Measurements from ENCODE around the gene SLK. TPM values are rescaled to one million over a fixed set of nuclear protein-coding genes. Genes with fewer than 3 reads are reported as not detected.
A peak's percentile ranks its signal among the peaks of the same experiment; 100 is the strongest.

SLK gene
- total and polyA plus RNA-seq, 10 of the 15 experiments (the other 5 are each of a cell fraction or from before 2014, with no cell fraction given) = 2.5 to 24.2 (median 11.1) TPM

DNA sequence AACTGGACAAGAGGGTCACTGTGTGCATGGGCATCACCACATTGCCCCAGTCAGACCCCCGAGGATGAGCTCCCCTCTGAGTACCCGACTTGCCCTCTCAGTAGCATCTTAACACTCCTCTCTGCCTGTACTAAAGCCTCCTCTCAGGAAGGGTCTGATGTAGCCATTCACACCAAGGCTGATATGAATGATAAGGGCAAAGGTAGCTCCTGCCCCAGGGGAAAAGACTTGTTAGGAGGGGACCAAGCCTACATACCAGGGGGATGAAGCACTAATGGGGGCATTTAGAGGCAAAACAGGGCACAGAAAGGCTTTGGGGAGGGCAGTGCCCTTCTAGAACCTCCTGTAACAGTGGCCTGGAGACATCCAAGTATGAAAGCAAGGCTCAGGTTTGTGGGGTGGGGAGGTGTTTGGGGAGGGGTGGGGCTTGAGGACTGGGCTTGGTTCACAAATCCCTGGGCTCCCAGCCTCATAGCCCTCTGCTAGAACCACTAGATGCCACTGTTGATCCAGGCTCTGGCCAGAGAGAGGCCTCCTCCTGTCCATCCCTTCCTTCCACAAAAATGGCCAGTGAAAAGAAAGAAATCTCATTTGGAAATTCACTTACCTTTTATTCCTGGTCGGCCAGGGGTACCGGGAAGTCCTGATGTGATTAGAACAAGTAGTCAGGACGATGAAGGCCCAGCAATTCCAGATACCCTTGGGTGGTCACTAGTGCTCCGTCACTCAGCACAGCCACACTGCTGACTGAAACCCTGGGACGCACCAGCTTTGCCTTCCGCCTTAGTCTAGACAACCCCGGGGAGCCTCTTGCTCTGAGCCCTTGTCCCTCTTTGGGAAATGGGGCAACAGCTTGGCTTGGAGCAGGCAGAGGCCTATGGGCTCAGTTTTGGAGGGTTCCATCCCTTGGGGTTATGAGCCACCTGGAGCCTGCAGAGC is 78.5 kb downstream of the SLK start:
- intact Hi-C loops (cut with micrococcal nuclease; ENCODE audit: unreplicated experiment) = loop anchor here (1.0 kb wide), 1 partner anchor 164 kb away; no protein-coding TSS in a partner anchor
- Histone ChIP-seq H3K27me3 (replicated peaks in 1 of 2; ENCODE audit: control insufficient read depth in 2 of 2, insufficient read depth in 2 of 2, low read length in 1 of 2) (peaks cover 0 to 3% of the 10 kb centered on the region in 2 experiments; a peak in 3 of 4 replicates), H3K79me2 (ENCODE audit: control insufficient read depth, insufficient read depth, low read length) (no peaks in the 10 kb centered on the region), H3K9ac (ENCODE audit: control insufficient read depth, insufficient read depth, low read length) (no peak overlapping the region), H3K4me2 (ENCODE audit: control insufficient read depth, insufficient read depth) (no peak overlapping the region), H4K20me1 (ENCODE audit: control insufficient read depth, insufficient read depth) (no peaks in the 10 kb centered on the region), H3K4me1 (ENCODE audit: control insufficient read depth, insufficient read depth, low read length) (no peaks in the 10 kb centered on the region), H2AFZ (ENCODE audit: control insufficient read depth, low read depth, low read length) (no peak overlapping the region), H3K4me3 (no peak overlapping the region), H3K27ac (ENCODE audit: control insufficient read depth, insufficient read depth) (no peak overlapping the region), H3K36me3 (ENCODE audit: control insufficient read depth in 2 of 2, insufficient read depth in 2 of 2, low read length in 1 of 2) (no peaks in the 10 kb centered on the region), H3K9me3 (replicated peaks; ENCODE audit: control insufficient read depth, insufficient read depth, low read length) (no peaks in the 10 kb centered on the region)
- ATAC-seq = peak; percentile 88
- FAIRE-seq = no peak
- ChIA-PET CTCF (interaction anchor here (0.8 to 2.0 kb wide), 5 partner anchors 10 to 165 kb away, joined by 3 to 7 read pairs (median 3); no protein-coding TSS in a partner anchor), RAD21 (ENCODE audit: unreplicated experiment) (interaction anchor here (0.7 to 1.2 kb wide), 4 partner anchors 76 to 104 kb away, joined by 3 to 5 read pairs (median 3); no protein-coding TSS in a partner anchor), POLR2A (no interaction called here), SMC1A (ENCODE audit: uncharacterized antibody, unreplicated experiment) (interaction anchor here (0.7 to 4.4 kb wide), 2 partner anchors 78 to 1319 kb away, joined by 3 to 15 read pairs; partner anchors contain the start of gene SFR1)
- BruUV-seq (replicated peaks) = no TSS peak
- in situ Hi-C loops (cut with MboI) = no loop called here
- no peak for DNase-seq (ENCODE audit: low read depth, low spot score)
- 51% methylated on average over 9 of the region's 9 CpGs for WGBS (ENCODE audit: insufficient coverage, insufficient replicate concordance, low lambda C conversion rate, missing lambda C conversion rate)
- TF ChIP-seq, protein P1, sequence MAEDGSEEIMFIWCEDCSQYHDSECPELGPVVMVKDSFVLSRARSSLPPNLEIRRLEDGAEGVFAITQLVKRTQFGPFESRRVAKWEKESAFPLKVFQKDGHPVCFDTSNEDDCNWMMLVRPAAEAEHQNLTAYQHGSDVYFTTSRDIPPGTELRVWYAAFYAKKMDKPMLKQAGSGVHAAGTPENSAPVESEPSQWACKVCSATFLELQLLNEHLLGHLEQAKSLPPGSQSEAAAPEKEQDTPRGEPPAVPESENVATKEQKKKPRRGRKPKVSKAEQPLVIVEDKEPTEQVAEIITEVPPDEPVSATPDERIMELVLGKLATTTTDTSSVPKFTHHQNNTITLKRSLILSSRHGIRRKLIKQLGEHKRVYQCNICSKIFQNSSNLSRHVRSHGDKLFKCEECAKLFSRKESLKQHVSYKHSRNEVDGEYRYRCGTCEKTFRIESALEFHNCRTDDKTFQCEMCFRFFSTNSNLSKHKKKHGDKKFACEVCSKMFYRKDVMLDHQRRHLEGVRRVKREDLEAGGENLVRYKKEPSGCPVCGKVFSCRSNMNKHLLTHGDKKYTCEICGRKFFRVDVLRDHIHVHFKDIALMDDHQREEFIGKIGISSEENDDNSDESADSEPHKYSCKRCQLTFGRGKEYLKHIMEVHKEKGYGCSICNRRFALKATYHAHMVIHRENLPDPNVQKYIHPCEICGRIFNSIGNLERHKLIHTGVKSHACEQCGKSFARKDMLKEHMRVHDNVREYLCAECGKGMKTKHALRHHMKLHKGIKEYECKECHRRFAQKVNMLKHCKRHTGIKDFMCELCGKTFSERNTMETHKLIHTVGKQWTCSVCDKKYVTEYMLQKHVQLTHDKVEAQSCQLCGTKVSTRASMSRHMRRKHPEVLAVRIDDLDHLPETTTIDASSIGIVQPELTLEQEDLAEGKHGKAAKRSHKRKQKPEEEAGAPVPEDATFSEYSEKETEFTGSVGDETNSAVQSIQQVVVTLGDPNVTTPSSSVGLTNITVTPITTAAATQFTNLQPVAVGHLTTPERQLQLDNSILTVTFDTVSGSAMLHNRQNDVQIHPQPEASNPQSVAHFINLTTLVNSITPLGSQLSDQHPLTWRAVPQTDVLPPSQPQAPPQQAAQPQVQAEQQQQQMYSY (CRISPR knock-in tag; IDR thresholded peaks at IDR 0.05) = no peak
- TF ChIP-seq TARDBP (IDR thresholded peaks at IDR 0.05; ENCODE audit: borderline replicate concordance) (no peak), SMC3 (IDR thresholded peaks at IDR 0.05; ENCODE audit: borderline replicate concordance, low read length) (peak; percentile 29; the same call in 1 of the 2 replicates), RAD21 (IDR thresholded peaks at IDR 0.05; ENCODE audit: insufficient read depth, low read depth, low read length) (peak; percentile 54), ZNF687 (IDR thresholded peaks at IDR 0.05) (no peak), SIN3A (IDR thresholded peaks at IDR 0.05; ENCODE audit: low read depth, low read length) (no peak), SMAD5 (IDR thresholded peaks at IDR 0.05; ENCODE audit: low read depth) (no peak), YBX1 (IDR thresholded peaks at IDR 0.05) (no peak)
- TF ChIP-seq, protein P2, sequence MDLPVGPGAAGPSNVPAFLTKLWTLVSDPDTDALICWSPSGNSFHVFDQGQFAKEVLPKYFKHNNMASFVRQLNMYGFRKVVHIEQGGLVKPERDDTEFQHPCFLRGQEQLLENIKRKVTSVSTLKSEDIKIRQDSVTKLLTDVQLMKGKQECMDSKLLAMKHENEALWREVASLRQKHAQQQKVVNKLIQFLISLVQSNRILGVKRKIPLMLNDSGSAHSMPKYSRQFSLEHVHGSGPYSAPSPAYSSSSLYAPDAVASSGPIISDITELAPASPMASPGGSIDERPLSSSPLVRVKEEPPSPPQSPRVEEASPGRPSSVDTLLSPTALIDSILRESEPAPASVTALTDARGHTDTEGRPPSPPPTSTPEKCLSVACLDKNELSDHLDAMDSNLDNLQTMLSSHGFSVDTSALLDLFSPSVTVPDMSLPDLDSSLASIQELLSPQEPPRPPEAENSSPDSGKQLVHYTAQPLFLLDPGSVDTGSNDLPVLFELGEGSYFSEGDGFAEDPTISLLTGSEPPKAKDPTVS (IDR thresholded peaks at IDR 0.05; ENCODE audit: low read depth, low read length) = no peak
- TF ChIP-seq, protein P3, sequence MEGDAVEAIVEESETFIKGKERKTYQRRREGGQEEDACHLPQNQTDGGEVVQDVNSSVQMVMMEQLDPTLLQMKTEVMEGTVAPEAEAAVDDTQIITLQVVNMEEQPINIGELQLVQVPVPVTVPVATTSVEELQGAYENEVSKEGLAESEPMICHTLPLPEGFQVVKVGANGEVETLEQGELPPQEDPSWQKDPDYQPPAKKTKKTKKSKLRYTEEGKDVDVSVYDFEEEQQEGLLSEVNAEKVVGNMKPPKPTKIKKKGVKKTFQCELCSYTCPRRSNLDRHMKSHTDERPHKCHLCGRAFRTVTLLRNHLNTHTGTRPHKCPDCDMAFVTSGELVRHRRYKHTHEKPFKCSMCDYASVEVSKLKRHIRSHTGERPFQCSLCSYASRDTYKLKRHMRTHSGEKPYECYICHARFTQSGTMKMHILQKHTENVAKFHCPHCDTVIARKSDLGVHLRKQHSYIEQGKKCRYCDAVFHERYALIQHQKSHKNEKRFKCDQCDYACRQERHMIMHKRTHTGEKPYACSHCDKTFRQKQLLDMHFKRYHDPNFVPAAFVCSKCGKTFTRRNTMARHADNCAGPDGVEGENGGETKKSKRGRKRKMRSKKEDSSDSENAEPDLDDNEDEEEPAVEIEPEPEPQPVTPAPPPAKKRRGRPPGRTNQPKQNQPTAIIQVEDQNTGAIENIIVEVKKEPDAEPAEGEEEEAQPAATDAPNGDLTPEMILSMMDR (IDR thresholded peaks at IDR 0.05 in 2 of 3, conservative IDR thresholded peaks at IDR 0.05 in 1 of 3; ENCODE audit: control insufficient read depth in 2 of 3, extremely low read depth in 1 of 3, insufficient read depth in 1 of 3, low read depth in 3 of 3, low read length in 3 of 3) = peak in 2 of 3 experiments; percentile 39 to 51; a peak in 3 of 6 replicates

All from GM12878 (cell line).